GM12872 (cell line): Measurements from ENCODE around the gene RELN.

Source experiments
- TF ChIP-seq, protein P1 (sequence below): IDR thresholded peaks from 3 replicates; pipeline ENCODE4 v1.5.1; 2011; ENCODE audit warnings: low read depth, mild to moderate bottlenecking, low read length, moderate library complexity; ENCODE audit not compliant: insufficient read depth

Gene RELN

DNA sequence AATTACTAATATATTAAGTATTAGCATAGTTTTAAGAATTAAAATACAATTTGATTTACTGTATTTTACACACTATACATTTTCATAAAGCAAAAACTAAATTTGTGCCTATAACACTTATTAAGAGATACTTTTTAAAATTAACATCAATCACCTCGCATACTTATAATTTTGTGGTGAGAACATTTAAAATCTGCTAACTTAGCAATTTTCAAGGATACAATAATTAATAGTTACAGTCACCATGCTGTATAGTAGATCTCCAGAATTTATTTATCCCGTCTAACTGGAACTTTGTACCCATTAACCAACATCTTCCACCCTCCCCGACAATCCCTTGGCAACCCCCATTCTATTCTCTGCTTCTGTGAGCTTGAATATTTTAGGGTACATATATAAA, 47.5 kb downstream of the RELN start:
- TF ChIP-seq, protein P1, sequence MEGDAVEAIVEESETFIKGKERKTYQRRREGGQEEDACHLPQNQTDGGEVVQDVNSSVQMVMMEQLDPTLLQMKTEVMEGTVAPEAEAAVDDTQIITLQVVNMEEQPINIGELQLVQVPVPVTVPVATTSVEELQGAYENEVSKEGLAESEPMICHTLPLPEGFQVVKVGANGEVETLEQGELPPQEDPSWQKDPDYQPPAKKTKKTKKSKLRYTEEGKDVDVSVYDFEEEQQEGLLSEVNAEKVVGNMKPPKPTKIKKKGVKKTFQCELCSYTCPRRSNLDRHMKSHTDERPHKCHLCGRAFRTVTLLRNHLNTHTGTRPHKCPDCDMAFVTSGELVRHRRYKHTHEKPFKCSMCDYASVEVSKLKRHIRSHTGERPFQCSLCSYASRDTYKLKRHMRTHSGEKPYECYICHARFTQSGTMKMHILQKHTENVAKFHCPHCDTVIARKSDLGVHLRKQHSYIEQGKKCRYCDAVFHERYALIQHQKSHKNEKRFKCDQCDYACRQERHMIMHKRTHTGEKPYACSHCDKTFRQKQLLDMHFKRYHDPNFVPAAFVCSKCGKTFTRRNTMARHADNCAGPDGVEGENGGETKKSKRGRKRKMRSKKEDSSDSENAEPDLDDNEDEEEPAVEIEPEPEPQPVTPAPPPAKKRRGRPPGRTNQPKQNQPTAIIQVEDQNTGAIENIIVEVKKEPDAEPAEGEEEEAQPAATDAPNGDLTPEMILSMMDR: no peak

DNA sequence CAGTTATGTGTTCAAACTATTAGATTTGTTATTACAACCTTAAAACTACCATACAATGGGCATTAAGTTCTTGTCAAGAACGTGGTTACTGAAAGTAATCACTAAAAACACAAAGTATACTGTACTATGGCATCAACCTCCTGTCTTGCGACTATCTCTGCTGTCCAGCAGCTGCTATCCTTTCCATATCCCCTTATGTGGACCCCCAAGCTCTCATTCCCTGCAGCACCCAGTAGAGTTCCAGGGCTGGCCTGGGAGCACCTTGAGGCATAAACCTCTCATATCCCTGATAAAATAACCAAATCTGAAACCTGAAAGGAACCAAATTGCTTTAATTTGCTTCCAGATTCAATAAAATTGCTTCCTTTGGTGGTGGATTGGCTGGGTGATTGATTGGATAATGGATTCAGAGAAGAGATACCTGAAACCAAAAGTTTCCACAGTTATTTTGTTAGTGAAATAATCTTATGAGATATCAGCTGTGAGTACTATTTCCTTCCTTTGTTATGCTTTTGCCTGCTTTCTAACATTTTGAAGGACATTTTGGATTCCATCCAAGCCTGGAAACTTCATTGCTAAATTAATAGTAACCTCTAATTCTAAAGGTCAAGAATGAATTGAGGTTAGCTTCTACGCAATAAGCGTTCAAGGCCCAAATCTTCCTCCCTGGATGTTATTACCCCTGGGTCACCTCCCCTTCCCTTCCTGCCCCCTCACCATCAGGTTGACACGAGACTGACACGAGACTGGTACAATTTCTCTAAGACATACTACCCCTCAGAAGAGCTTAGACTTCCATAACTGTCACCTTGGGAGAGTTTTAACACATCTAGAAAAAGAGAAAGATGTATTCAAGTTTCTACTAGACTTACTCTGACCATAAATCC, 48.8 kb downstream of the RELN start:
- TF ChIP-seq, protein P1: no peak

DNA sequence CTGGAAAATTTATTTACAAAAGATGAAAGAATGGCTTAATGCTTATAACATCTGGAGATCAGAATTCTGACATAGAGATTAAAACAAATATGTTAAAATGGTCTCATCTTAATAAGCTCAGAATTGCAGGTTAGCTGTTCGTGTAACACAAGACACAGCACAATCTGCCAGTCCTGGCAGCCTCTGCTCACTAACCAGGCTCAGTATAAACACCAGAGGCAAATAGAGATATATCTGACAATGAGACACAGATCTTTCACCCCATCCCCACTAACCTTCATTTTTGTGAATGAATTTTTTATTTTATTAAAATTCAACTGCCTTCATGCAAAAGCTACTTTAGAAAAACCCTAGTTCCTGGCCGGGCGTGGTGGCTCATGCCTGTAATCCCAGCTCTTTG, 51.8 kb downstream of the RELN start:
- TF ChIP-seq, protein P1: no peak

DNA sequence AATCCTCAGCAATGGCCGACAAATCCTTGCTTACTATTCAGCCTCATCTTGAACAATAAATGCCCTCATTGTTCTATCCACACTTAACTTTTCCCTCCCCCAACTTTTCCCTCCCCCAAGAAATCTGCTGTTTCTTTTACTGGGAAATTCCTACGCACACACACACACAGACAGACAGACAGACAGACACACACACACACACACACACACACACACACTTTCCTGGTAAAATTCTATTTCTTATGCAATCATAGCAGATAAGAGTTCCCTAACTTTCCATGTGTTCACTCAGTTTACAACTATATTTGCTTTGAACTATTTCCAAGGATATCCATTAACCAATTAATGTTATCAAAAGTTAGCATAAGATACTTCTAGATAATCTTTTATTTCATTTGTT, 52.9 kb downstream of the RELN start:
- TF ChIP-seq, protein P1: no peak

DNA sequence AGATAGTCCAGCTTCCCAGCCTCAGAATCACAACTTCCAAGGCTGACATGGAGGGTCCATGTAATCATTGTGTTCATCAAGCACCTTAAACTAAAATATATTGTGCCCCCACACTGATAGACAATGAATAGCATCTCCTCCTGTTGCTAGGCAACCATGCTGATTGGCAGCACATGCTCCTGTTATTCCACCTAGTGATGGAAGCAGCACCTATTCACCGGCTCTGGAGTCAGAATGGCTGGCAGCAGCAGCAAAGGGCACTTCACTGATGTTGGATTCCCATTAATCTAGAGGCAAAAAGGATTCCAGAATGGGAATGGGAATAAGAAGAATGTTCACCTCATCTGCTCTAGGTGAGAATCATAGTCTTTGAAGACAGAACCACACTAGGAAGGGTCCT, 55.0 kb downstream of the RELN start:
- TF ChIP-seq, protein P1: no peak

DNA sequence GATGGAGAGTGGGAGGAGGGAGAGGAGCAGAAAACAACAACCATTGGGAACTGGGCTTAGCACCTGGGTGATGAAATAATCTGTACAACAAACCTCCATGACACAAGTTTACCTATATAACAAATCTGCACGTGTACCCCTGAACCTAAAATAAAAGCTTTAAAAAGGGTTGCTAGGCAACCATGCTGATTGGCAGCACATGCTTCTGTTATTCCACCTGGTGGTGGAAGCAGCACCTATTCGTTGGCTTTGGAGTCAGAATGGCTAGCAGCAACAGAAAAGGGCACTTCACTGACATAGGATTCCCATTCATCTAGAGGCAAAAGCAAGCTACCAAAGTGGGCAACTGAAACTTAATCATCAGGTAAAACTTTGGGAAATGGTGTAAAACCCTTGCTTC, 57.1 kb downstream of the RELN start:
- TF ChIP-seq, protein P1: no peak

DNA sequence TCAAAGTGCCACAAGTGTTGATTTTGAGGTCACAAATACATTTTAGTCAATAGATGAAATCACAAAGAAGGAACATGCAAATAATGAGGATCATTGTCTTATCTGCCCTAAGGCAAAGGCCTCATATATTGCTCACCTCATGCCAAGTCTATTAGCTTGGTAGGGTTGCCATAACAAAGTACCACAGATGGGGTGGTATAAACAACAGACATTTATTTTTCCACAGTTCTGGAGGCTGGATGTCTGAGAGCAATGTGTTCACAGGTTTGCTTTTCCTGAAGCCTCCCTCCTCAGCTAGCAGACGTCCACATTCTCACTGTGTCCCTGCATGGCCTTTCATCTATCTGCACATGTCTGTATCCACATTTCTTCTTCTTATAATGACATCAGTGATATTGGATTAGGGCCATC, 59.6 kb downstream of the RELN start:
- TF ChIP-seq, protein P1: no peak
